T-helper 22 cell (primary cell): ENCODE measurements around the gene AMER3.

Experiments used
- DNase-seq: peaks from one replicate; pipeline ENCODE4 v3.0.0-alpha.2; 2020; ENCODE audit warnings: low read depth

The AMER3 gene

GRCh38 chr2:130749641-130750040 lies 5.7 kb upstream of the AMER3 start:
- no peak for DNase-seq

- no peak for DNase-seq
These were observed 529 bp upstream of the AMER3 start for GRCh38 chr2:130754811-130755210.

GRCh38 chr2:130756053-130756873 lies 923 bp downstream of the AMER3 start:
- DNase-seq, result no peak

GRCh38 chr2:130756874-130757668 lies 1.7 kb downstream of the AMER3 start:
- DNase-seq, result no peak

GRCh38 chr2:130759906-130760753 lies 4.8 kb downstream of the AMER3 start:
- no peak for DNase-seq

- DNase-seq, result no peak
These were observed 5.7 kb downstream of the AMER3 start for GRCh38 chr2:130760754-130761751.

GRCh38 chr2:130762031-130762909 lies 6.9 kb downstream of the AMER3 start:
- DNase-seq, result no peak

- DNase-seq, result no peak
These were observed 7.6 kb downstream of the AMER3 start for GRCh38 chr2:130762910-130763385.

GRCh38 chr2:130763405-130763804 lies 8.1 kb downstream of the AMER3 start:
- DNase-seq, result no peak

- no peak for DNase-seq
These were observed 8.9 kb downstream of the AMER3 start for GRCh38 chr2:130764035-130764820.

- DNase-seq, result no peak
These were observed 9.4 kb downstream of the AMER3 start for GRCh38 chr2:130764821-130765115.

GRCh38 chr2:130765464-130765863 lies 10.1 kb downstream of the AMER3 start:
- DNase-seq, result no peak

- DNase-seq, result no peak
These were observed 10.7 kb downstream of the AMER3 start for GRCh38 chr2:130766037-130766436.

GRCh38 chr2:130766711-130767407 lies 11.5 kb downstream of the AMER3 start:
- no peak for DNase-seq

- DNase-seq, result no peak
These were observed 12.1 kb downstream of the AMER3 start for GRCh38 chr2:130767408-130767775.

GRCh38 chr2:130768191-130768855 lies 13.0 kb downstream of the AMER3 start:
- DNase-seq, result no peak

GRCh38 chr2:130769343-130769907 lies 14.1 kb downstream of the AMER3 start:
- no peak for DNase-seq

GRCh38 chr2:130776550-130776949 lies 21.2 kb downstream of the AMER3 start:
- DNase-seq, result no peak
